ENCODE data around the gene TMBIM1. TPM values are rescaled to one million over a fixed set of nuclear protein-coding genes. Genes with fewer than 3 reads are reported as not detected.

The TMBIM1 gene
- total RNA-seq, 1 experiment from 2014 or later: 23.5 TPM

GRCh38 chr2:218233543-218233942, 58.8 kb downstream of the TMBIM1 start:
- TF ChIP-seq ATF6 (CRISPR knock-in tag; IDR thresholded peaks at IDR 0.05): no peak
- TF ChIP-seq GRHL2 (CRISPR knock-in tag; IDR thresholded peaks at IDR 0.05; ENCODE audit: insufficient replicate concordance, severe bottlenecking): no peak
- TF ChIP-seq NFATC4 (CRISPR knock-in tag; IDR thresholded peaks at IDR 0.05): no peak
- no peak for TF ChIP-seq NR3C1 (CRISPR knock-in tag; conservative IDR thresholded peaks at IDR 0.05; ENCODE audit: low read depth)
- no peak for TF ChIP-seq SMAD4 (CRISPR knock-in tag; IDR thresholded peaks at IDR 0.05)
- TF ChIP-seq PRDM15 (CRISPR knock-in tag; IDR thresholded peaks at IDR 0.05): no peak
- no peak for TF ChIP-seq JUN (CRISPR knock-in tag; IDR thresholded peaks at IDR 0.05)
- no peak for TF ChIP-seq STAT6 (CRISPR knock-in tag; conservative IDR thresholded peaks at IDR 0.05; ENCODE audit: low read depth)
- no peak for TF ChIP-seq ZNF512 (CRISPR knock-in tag; IDR thresholded peaks at IDR 0.05; ENCODE audit: borderline replicate concordance)
- TF ChIP-seq CREM (CRISPR knock-in tag; IDR thresholded peaks at IDR 0.05): no peak
- no peak for TF ChIP-seq KAT7 (CRISPR knock-in tag; IDR thresholded peaks at IDR 0.05; ENCODE audit: borderline replicate concordance)
- no peak for TF ChIP-seq TEAD4 (CRISPR knock-in tag; IDR thresholded peaks at IDR 0.05)
- TF ChIP-seq GABPB1 (CRISPR knock-in tag; IDR thresholded peaks at IDR 0.05): no peak
- no peak for TF ChIP-seq ZBTB43 (CRISPR knock-in tag; IDR thresholded peaks at IDR 0.05)
- no peak for TF ChIP-seq ZNF416 (CRISPR knock-in tag; IDR thresholded peaks at IDR 0.05)
- no peak for TF ChIP-seq ZNF317 (CRISPR knock-in tag; IDR thresholded peaks at IDR 0.05; ENCODE audit: borderline replicate concordance, low read depth)
- TF ChIP-seq MXD4 (CRISPR knock-in tag; IDR thresholded peaks at IDR 0.05; ENCODE audit: borderline replicate concordance): no peak
- no peak for TF ChIP-seq OVOL2 (CRISPR knock-in tag; IDR thresholded peaks at IDR 0.05; ENCODE audit: borderline replicate concordance)
- TF ChIP-seq ZNF121 (CRISPR knock-in tag; IDR thresholded peaks at IDR 0.05): no peak
- no peak for TF ChIP-seq SP1 (CRISPR knock-in tag; conservative IDR thresholded peaks at IDR 0.05)
- POLR2A ChIA-PET: no interaction called here

More at GRCh38 chr2:218233543-218233942, 58.8 kb downstream of the TMBIM1 start:
- Mint-ChIP-seq H3K36me3 (peaks cover 70% of the 10 kb centered on the region), H3K27me3 (ENCODE audit: low read depth) (no peaks in the 10 kb centered on the region), H3K4me3 (no peak overlapping the region), H3K27ac (peak overlapping the region; percentile 41; the same call in 1 of the 2 replicates), H3K4me1 (no peaks in the 10 kb centered on the region), H3K9me3 (peaks cover 7% of the 10 kb centered on the region)
- CTCF ChIA-PET: interaction anchor here (1.5 to 1.6 kb wide), 2 partner anchors 24 to 165 kb away, joined by 4 read pairs; partner anchors contain the start of gene RUFY4
- no peak for DNase-seq (ENCODE audit: low spot score)
- ATAC-seq: no peak

Measured in WTC11 (cell line).